Bronchial smooth muscle cell (primary cell): ENCODE results near the gene SLC27A4. TPM values are rescaled to one million over a fixed set of nuclear protein-coding genes. Genes with fewer than 3 reads are reported as not detected.

Experiments
- total RNA-seq: library from RNA; depleted of rRNA; stranded (reverse); fragments of >200 nt; gene quantifications from 2 replicates; pipeline ENCODE4 v1.2.1, GENCODE V29; 2014

Gene SLC27A4
- 7.7 and 9.3 TPM in 2 replicates for total RNA-seq

GRCh38 chr9:128339761-128340690, at the start of gene SLC27A4:
TSS of gene SLC27A4 (plus strand) at chr9:128340527. CDS start at chr9:128343133, 2,606 bp downstream.

GRCh38 chr9:128322404-128323211, 17.7 kb upstream of the SLC27A4 start, which contains the start of the genes COQ4 and TRUB2:
TSS of gene COQ4 (plus strand) at chr9:128322839. CDS start at chr9:128322859, 20 bp downstream.
TSS of gene TRUB2 (minus strand) at chr9:128322447. CDS start at chr9:128322408, 39 bp downstream.

GRCh38 chr9:128370752-128371629, 30.7 kb downstream of the SLC27A4 start, which contains the start of gene URM1:
TSS of gene URM1 (plus strand) at chr9:128371374. CDS start at chr9:128371381, 7 bp downstream.

Other genes with a start within 250 kb of the SLC27A4 start
- 48.3 and 73.0 TPM in 2 replicates for gene PTGES2, start 212.8 kb upstream of the SLC27A4 start, total RNA-seq
- not detected in 2 replicates for gene LCN2, start 191.1 kb upstream of the SLC27A4 start, total RNA-seq
- 11.2 and 21.6 TPM in 2 replicates for gene BBLN, start 180.3 kb upstream of the SLC27A4 start, total RNA-seq
- gene CIZ1, start 149.0 kb upstream of the SLC27A4 start, total RNA-seq = 22.5 and 36.4 TPM in 2 replicates
- gene DNM1, start 137.1 kb upstream of the SLC27A4 start, total RNA-seq = 63.7 and 82.3 TPM in 2 replicates
- 110 and 123 TPM in 2 replicates for gene GOLGA2, start 64.5 kb upstream of the SLC27A4 start, total RNA-seq
- gene SWI5, start 64.3 kb upstream of the SLC27A4 start, total RNA-seq = 41.1 and 50.3 TPM in 2 replicates
- 12.2 and 19.2 TPM in 2 replicates for gene TRUB2, start 18.1 kb upstream of the SLC27A4 start, total RNA-seq
- gene COQ4, start 17.7 kb upstream of the SLC27A4 start, total RNA-seq = 13.7 and 14.5 TPM in 2 replicates
- 24.7 and 30.2 TPM in 2 replicates for gene URM1, start 30.8 kb downstream of the SLC27A4 start, total RNA-seq
- 85.4 and 95.0 TPM in 2 replicates for gene CERCAM, start 80.3 kb downstream of the SLC27A4 start, total RNA-seq
- 21.4 and 21.6 TPM in 2 replicates for gene ODF2, start 115.5 kb downstream of the SLC27A4 start, total RNA-seq
- gene GLE1, start 164.2 kb downstream of the SLC27A4 start, total RNA-seq = 17.5 and 19.4 TPM in 2 replicates
- 362 and 422 TPM in 2 replicates for gene SPTAN1, start 212.1 kb downstream of the SLC27A4 start, total RNA-seq